Fibroblast of skin of right biceps (primary cell): ENCODE measurements around the gene OSBPL10.
A peak's percentile ranks its signal among the peaks of the same experiment; 100 is the strongest.

ENCODE experiments used
- DNase-seq: peaks from one replicate; pipeline ENCODE4 v3.0.0-alpha.2; 2013

OSBPL10 gene

GRCh38 chr3:31921837-31922236, 59.2 kb downstream of the OSBPL10 start:
- no peak for DNase-seq

GRCh38 chr3:31920310-31920709, 60.8 kb downstream of the OSBPL10 start:
- no peak for DNase-seq

- no peak for DNase-seq
Measured at GRCh38 chr3:31919528-31919927, 61.5 kb downstream of the OSBPL10 start.

GRCh38 chr3:31918179-31919150, 62.6 kb downstream of the OSBPL10 start:
- no peak for DNase-seq

- no peak for DNase-seq
Measured at GRCh38 chr3:31917303-31918005, 63.6 kb downstream of the OSBPL10 start.

GRCh38 chr3:31911643-31912042, 69.4 kb downstream of the OSBPL10 start:
- no peak for DNase-seq

GRCh38 chr3:31911124-31911523, 69.9 kb downstream of the OSBPL10 start:
- no peak for DNase-seq

- DNase-seq: no peak
Measured at GRCh38 chr3:31909455-31909854, 71.6 kb downstream of the OSBPL10 start.

- DNase-seq: peak; percentile 3
Measured at GRCh38 chr3:31908391-31909097, 72.5 kb downstream of the OSBPL10 start.

GRCh38 chr3:31906182-31906581, 74.9 kb downstream of the OSBPL10 start:
- no peak for DNase-seq

GRCh38 chr3:31903686-31904431, 77.2 kb downstream of the OSBPL10 start:
- DNase-seq: no peak

GRCh38 chr3:31900583-31900982, 80.5 kb downstream of the OSBPL10 start:
- no peak for DNase-seq

GRCh38 chr3:31896648-31897433, 84.2 kb downstream of the OSBPL10 start:
- DNase-seq: no peak

GRCh38 chr3:31896026-31896425, 85.0 kb downstream of the OSBPL10 start:
- no peak for DNase-seq

GRCh38 chr3:31895471-31895870, 85.6 kb downstream of the OSBPL10 start:
- DNase-seq: peak; percentile 28

- DNase-seq: peak; percentile 37
Measured at GRCh38 chr3:31892916-31893573, 88.0 kb downstream of the OSBPL10 start.

GRCh38 chr3:31892500-31892899, 88.6 kb downstream of the OSBPL10 start:
- no peak for DNase-seq

GRCh38 chr3:31891876-31892455, 89.1 kb downstream of the OSBPL10 start:
- no peak for DNase-seq

- DNase-seq: no peak
Measured at GRCh38 chr3:31890742-31891469, 90.2 kb downstream of the OSBPL10 start.

- DNase-seq: no peak
Measured at GRCh38 chr3:31890007-31890406, 91.1 kb downstream of the OSBPL10 start.
